SU-DHL-6 (cell line): Measurements from ENCODE around the gene TRRAP.

ENCODE experiments used
- H2AFZ ChIP-seq: fragments of 200-600 bp; sonication (generic); 2 replicates; pipeline ENCODE4 v1.6.1; 2014; ENCODE audit warnings: low read depth, mild to moderate bottlenecking, moderate library complexity, mixed read lengths, antibody characterized with exemption, low read length; ENCODE audit not compliant: severe bottlenecking
- H3F3A ChIP-seq: fragments of 200-600 bp; shearing (Covaris generic); 2 replicates; pipeline ENCODE4 v1.6.0; 2016; ENCODE audit warnings: antibody characterized with exemption, mild to moderate bottlenecking; ENCODE audit not compliant: insufficient read depth
- H3K27ac ChIP-seq: fragments of 200-600 bp; sonication (generic); 2 replicates; pipeline ENCODE4 v1.5.1; 2016; ENCODE audit warnings: low read depth, mild to moderate bottlenecking, low read length, moderate library complexity, mixed read lengths
- H3K27me3 ChIP-seq: fragments of 200-600 bp; sonication (generic), shearing (Covaris generic); 2 replicates; pipeline ENCODE4 v1.6.0; 2014; ENCODE audit warnings: mild to moderate bottlenecking, low read length
- H3K36me3 ChIP-seq: fragments of 200-600 bp; sonication (generic); 2 replicates; pipeline ENCODE4 v1.6.1; 2014; ENCODE audit warnings: mild to moderate bottlenecking, low read length, mixed read lengths
- H3K4me2 ChIP-seq: fragments of 300-600, 200-600 bp; shearing (Covaris generic), sonication (generic); 2 replicates; pipeline ENCODE4 v1.6.0; 2014; ENCODE audit warnings: low read length, low read depth, mild to moderate bottlenecking; ENCODE audit not compliant: poor library complexity, severe bottlenecking
- H3K4me3 ChIP-seq: fragments of 200-600 bp; sonication (generic); 2 replicates; pipeline ENCODE4 v1.5.1; 2014; ENCODE audit warnings: antibody characterized with exemption, low read length, mild to moderate bottlenecking, mixed read lengths; ENCODE audit not compliant: insufficient read depth, poor library complexity, severe bottlenecking
- H3K79me2 ChIP-seq: fragments of 200-600 bp; sonication (generic); 2 replicates; pipeline ENCODE4 v1.6.1; 2014; ENCODE audit warnings: mild to moderate bottlenecking, low read length, moderate library complexity; ENCODE audit not compliant: insufficient read depth
- H3K9ac ChIP-seq: fragments of 200-600 bp; sonication (generic); 2 replicates; pipeline ENCODE4 v1.7.0; 2014; ENCODE audit warnings: mild to moderate bottlenecking, low read length
- H3K9me2 ChIP-seq: fragments of 200-600 bp; sonication (generic); replicated peaks from 2 replicates; pipeline ENCODE4 v1.6.1; 2014; ENCODE audit warnings: low read length; ENCODE audit not compliant: insufficient read depth
- H3K9me3 ChIP-seq: fragments of 200-600 bp; sonication (generic); 2 replicates; pipeline ENCODE4 v1.6.1; 2014; ENCODE audit warnings: low read length, mixed read lengths; ENCODE audit not compliant: insufficient read depth
- H4K20me1 ChIP-seq: fragments of 200-600 bp; sonication (generic); 2 replicates; pipeline ENCODE4 v1.6.1; 2014; ENCODE audit warnings: low read depth, mild to moderate bottlenecking, antibody characterized with exemption, low read length, moderate library complexity, mixed read lengths
- CTCF ChIP-seq: fragments of 200-600 bp; sonication (generic); IDR thresholded peaks from one replicate; pipeline ENCODE4 v1.5.1; 2017; ENCODE audit warnings: antibody characterized with exemption, mild to moderate bottlenecking, low read length, moderate library complexity; ENCODE audit not compliant: insufficient read depth, poor library complexity, severe bottlenecking
- EZH2phosphoT487 ChIP-seq: fragments of 200-600 bp; sonication (generic), shearing (Covaris generic); conservative IDR thresholded peaks from 2 replicates; pipeline ENCODE4 v1.6.1; 2018; ENCODE audit warnings: mild to moderate bottlenecking, antibody characterized with exemption, low read length, moderate library complexity, mixed read lengths

Gene TRRAP

DNA sequence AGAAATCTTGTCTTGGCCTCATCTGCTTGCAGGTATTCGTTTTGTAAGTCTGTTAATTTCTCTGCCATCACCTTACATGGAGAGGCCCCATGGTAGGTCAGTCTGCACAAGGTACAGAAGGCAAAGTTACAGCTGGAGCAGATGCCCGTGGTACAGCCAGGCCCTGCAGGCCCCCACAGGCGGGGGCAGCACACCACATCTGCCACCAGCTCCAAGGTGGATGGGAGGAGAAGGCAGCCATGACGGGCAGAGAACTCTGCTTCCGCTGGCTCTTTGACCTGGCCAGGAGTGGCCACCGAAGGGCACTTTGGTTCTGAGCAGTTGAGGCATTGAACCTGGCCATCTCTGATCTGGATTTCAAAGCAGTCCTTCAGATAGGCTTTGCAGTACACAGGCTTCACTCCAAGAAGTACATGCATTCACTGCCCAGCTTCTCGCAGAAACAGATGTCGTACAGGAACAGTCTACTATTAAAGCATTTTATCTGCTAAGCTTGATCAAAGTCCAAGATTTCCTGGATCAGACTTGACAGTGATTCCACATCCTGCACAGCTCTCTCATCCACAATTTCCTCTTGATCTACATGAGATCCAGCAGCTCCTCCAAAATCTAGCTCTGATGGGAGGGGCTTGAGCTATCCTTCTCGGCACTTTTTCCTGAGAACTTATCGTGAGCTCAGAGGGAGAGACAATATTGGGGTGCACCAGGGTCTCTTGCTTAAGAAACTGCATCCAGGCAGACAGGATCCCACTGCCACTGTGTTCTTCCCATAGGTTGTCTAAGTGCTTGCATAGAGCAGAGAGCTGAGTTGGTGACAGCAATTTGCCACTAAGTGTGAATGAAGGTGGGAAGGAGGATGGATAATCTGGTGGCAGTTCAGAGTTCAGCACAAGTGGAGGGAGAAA is 120.7 kb downstream of the TRRAP start:
- H3K27ac ChIP-seq: no peak overlapping the region
- no peaks in the 10 kb centered on the region for H3K27me3 ChIP-seq
- no peaks in the 10 kb centered on the region for H3K9me3 ChIP-seq
- no peaks in the 10 kb centered on the region for H3K9me2 ChIP-seq
- H4K20me1 ChIP-seq: no peaks in the 10 kb centered on the region
- H3K36me3 ChIP-seq: peaks cover 10% of the 10 kb centered on the region; the same call in 1 of the 2 replicates
- TF ChIP-seq CTCF (no peak), EZH2phosphoT487 (no peak)
- no peak overlapping the region for H3K4me2 ChIP-seq
- no peak overlapping the region for H2AFZ ChIP-seq
- H3K79me2 ChIP-seq: no peaks in the 10 kb centered on the region
- no peak overlapping the region for H3K4me3 ChIP-seq
- H3F3A ChIP-seq: no peaks in the 10 kb centered on the region
- H3K9ac ChIP-seq: no peak overlapping the region

GRCh38 chr7:99000196-99000903 is 122.0 kb downstream of the TRRAP start:
- no peaks in the 10 kb centered on the region for H3F3A ChIP-seq
- H3K9me2 ChIP-seq: no peaks in the 10 kb centered on the region
- no peaks in the 10 kb centered on the region for H3K27me3 ChIP-seq
- no peak overlapping the region for H3K4me3 ChIP-seq
- H3K4me2 ChIP-seq: no peak overlapping the region
- H3K79me2 ChIP-seq: no peaks in the 10 kb centered on the region
- H3K36me3 ChIP-seq: peaks cover 10% of the 10 kb centered on the region; the same call in 1 of the 2 replicates
- no peak overlapping the region for H2AFZ ChIP-seq
- no peaks in the 10 kb centered on the region for H4K20me1 ChIP-seq
- no peaks in the 10 kb centered on the region for H3K9me3 ChIP-seq
- TF ChIP-seq CTCF (no peak), EZH2phosphoT487 (no peak)
- no peak overlapping the region for H3K27ac ChIP-seq
- H3K9ac ChIP-seq: no peak overlapping the region

DNA sequence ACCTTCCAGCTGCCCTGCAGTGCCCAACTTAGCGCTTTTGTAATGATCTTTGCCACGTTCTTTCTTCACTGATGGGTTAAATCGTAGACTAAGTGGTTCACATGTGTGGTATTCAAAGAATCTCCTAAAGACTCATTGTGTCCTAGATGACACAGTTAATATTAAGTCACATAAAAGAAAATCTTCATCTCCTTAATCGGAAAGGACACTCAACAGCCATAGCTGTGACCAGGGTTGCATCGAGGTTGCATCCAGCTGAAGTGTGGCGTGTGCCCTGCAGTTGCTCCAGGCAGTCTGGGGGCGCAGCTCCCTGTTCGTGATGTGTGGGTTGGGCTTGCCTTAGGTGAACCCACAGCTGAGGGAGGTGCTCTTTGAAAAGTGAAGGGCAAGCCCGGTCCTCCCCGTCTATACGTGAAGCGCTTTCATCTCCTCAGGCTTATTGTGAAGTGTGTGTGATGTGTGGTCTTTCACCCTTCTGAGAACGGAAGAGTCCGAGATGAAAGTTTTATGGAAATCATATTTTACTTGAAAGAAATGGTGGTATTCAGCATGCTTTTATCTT is 122.7 kb downstream of the TRRAP start:
- Histone ChIP-seq H3K9me3 (no peaks in the 10 kb centered on the region), H3K9ac (no peak overlapping the region), H3K27ac (no peak overlapping the region), H3K27me3 (no peaks in the 10 kb centered on the region), H3K79me2 (no peaks in the 10 kb centered on the region), H3K9me2 (no peaks in the 10 kb centered on the region), H2AFZ (no peak overlapping the region), H4K20me1 (no peaks in the 10 kb centered on the region), H3K36me3 (peaks cover 10% of the 10 kb centered on the region; the same call in 1 of the 2 replicates), H3K4me2 (no peak overlapping the region), H3K4me3 (no peak overlapping the region), H3F3A (no peaks in the 10 kb centered on the region)
- TF ChIP-seq EZH2phosphoT487: no peak
- no peak for TF ChIP-seq CTCF
